ENCODE measurements around the gene RASSF5.

Gene RASSF5

GRCh38 chr1:206551986-206552326 lies 44.6 kb downstream of the RASSF5 start:
- no peak for DNase-seq

GRCh38 chr1:206554211-206554610 lies 46.9 kb downstream of the RASSF5 start:
- no peak for DNase-seq

- DNase-seq, result no peak
Measured at GRCh38 chr1:206554701-206555472, 47.6 kb downstream of the RASSF5 start.

- DNase-seq, result no peak
Measured at GRCh38 chr1:206555473-206555935, 48.2 kb downstream of the RASSF5 start.

- DNase-seq, result no peak
Measured at GRCh38 chr1:206556047-206556749, 48.9 kb downstream of the RASSF5 start.

GRCh38 chr1:206556750-206557635 lies 49.7 kb downstream of the RASSF5 start:
- peak; percentile 78 to 92 for DNase-seq

- peak; percentile 83 to 89 for DNase-seq
Measured at GRCh38 chr1:206557636-206558473, 50.5 kb downstream of the RASSF5 start.

- no peak for DNase-seq
Measured at GRCh38 chr1:206558794-206559671, 51.7 kb downstream of the RASSF5 start.

GRCh38 chr1:206559672-206559995 lies 52.3 kb downstream of the RASSF5 start:
- no peak for DNase-seq

- no peak for DNase-seq
Measured at GRCh38 chr1:206560007-206560716, 52.8 kb downstream of the RASSF5 start.

- no peak for DNase-seq
Measured at GRCh38 chr1:206563367-206564207, 56.3 kb downstream of the RASSF5 start.

- no peak for DNase-seq
Measured at GRCh38 chr1:206565995-206566394, 58.7 kb downstream of the RASSF5 start.

GRCh38 chr1:206566999-206567398 lies 59.7 kb downstream of the RASSF5 start:
- no peak for DNase-seq

GRCh38 chr1:206568256-206568655 lies 60.9 kb downstream of the RASSF5 start:
- DNase-seq, result no peak

- no peak for DNase-seq
Measured at GRCh38 chr1:206568779-206569352, 61.5 kb downstream of the RASSF5 start.

- no peak for DNase-seq
Measured at GRCh38 chr1:206569556-206569955, 62.2 kb downstream of the RASSF5 start.

- DNase-seq, result no peak
Measured at GRCh38 chr1:206570529-206570928, 63.2 kb downstream of the RASSF5 start.

GRCh38 chr1:206572835-206573234 lies 65.5 kb downstream of the RASSF5 start:
- DNase-seq, result no peak

GRCh38 chr1:206573319-206573718 lies 66.0 kb downstream of the RASSF5 start:
- DNase-seq, result peak; percentile 74 to 75
